ENCODE measurements around the gene SLC12A8. TPM values are rescaled to one million over a fixed set of nuclear protein-coding genes. Genes with fewer than 3 reads are reported as not detected.

SLC12A8 gene
- total RNA-seq, 4 donors from 2014 or later: 1.0 TPM; not detected in 3

DNA sequence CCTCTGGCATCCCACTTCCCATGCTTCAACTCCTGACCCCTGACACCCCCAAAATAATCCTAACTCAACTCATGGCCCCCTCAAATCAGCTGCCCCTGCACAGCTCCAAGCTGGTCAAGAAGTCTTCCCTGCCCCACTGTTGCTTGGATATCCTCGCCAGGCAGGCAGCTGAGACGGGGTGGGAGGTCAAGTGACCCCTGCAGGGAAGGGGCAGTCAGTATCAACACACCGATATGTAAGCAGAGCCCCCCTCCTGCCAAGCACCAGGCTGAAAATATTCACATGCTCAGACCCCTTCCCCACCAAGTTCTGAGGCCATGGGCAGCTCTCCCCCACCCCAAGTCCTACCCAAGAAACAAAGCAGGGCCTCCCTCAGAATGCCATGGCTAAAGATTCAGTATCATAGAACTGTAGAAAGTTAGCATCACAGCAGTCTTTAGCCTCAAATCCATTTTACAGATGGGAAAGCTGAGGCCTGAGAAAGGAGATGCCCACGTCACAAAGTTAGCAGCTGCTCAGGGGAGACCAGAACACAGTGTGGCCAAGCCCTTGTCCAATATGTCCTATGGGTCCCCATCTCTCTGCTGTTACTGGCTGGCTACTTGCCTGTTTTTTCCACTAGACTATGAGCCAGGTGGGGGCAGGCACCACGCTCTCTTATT lies 67.8 kb downstream of the SLC12A8 start:
- Histone ChIP-seq H3K4me3 (no peak overlapping the region), H3K36me3 (no peaks in the 10 kb centered on the region), H3K27ac (no peak overlapping the region), H3K4me1 (peaks cover 14 to 43% of the 10 kb centered on the region in 2 donors), H3K27me3 (no peaks in the 10 kb centered on the region), H3K9me3 (no peaks in the 10 kb centered on the region)
- intact Hi-C loops (cut with DNase I; ENCODE audit: low total_unique reads) (loop anchor here (5.0 kb wide), 1 partner anchor 147 kb away; no protein-coding TSS in a partner anchor), in situ Hi-C loops (cut with MboI; ENCODE audit: low sequenced_read_pairs in 4 of 4) (no loop called here)
- TF ChIP-seq CTCF (IDR thresholded peaks at IDR 0.05 in 4 of 5, conservative IDR thresholded peaks at IDR 0.05 in 1 of 5) (no peak), POLR2A (IDR thresholded peaks at IDR 0.05) (no peak)
- DNase-seq (no peak), ATAC-seq (no peak)

DNA sequence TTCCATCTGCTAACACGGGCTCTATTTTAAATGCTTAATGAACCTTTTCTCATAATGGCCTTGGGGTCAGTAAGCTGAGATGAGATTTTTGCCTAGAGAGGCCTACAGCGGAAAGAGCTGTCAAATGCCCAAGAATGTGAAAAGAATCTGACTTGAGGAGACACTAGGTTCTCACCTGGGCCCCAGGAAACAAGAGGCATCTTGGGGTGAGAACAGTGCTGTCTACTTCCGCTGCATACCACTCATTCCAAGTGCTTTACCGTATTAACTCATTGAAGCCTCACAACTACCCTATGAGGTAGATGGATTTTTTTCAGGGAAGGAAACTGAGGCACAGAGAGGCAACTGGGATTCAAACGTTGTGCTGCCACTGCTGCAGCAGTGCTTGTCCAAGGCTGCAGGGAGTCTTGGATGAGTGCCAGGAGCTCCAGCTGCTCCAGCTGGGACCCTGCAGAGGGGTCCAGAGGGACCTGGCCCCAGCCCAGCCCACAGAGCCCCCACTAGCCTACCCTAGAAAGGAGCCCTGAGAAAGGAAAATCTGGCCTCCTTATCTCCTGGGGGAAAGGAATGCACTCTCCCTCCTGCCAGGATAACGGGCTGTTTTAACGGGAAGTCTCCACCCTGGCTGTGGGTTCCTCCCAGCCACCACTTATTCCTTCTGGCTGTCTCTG lies 68.4 kb downstream of the SLC12A8 start:
- DNase-seq: no peak
- in situ Hi-C loops (cut with MboI; ENCODE audit: low sequenced_read_pairs in 4 of 4) (no loop called here), intact Hi-C loops (cut with DNase I; ENCODE audit: low total_unique reads) (loop anchor here (5.0 kb wide), 1 partner anchor 147 kb away; no protein-coding TSS in a partner anchor)
- Histone ChIP-seq H3K9me3 (no peaks in the 10 kb centered on the region), H3K36me3 (no peaks in the 10 kb centered on the region), H3K27me3 (no peaks in the 10 kb centered on the region), H3K4me3 (no peak overlapping the region), H3K27ac (no peak overlapping the region), H3K4me1 (peaks cover 14 to 44% of the 10 kb centered on the region in 2 donors)
- no peak for ATAC-seq
- TF ChIP-seq CTCF (IDR thresholded peaks at IDR 0.05 in 4 of 5, conservative IDR thresholded peaks at IDR 0.05 in 1 of 5) (no peak), POLR2A (IDR thresholded peaks at IDR 0.05) (no peak)

GRCh38 chr3:125143538-125143937 lies 69.0 kb downstream of the SLC12A8 start:
- no peak overlapping the region for H3K4me3 ChIP-seq
- ATAC-seq (no peak), DNase-seq (no peak)
- no peaks in the 10 kb centered on the region for H3K9me3 ChIP-seq
- H3K4me1 ChIP-seq: peaks cover 12 to 44% of the 10 kb centered on the region in 2 donors
- no peaks in the 10 kb centered on the region for H3K27me3 ChIP-seq
- TF ChIP-seq POLR2A (IDR thresholded peaks at IDR 0.05) (no peak), CTCF (IDR thresholded peaks at IDR 0.05 in 4 of 5, conservative IDR thresholded peaks at IDR 0.05 in 1 of 5) (no peak)
- in situ Hi-C loops (cut with MboI; ENCODE audit: low sequenced_read_pairs in 4 of 4): no loop called here
- no peak overlapping the region for H3K27ac ChIP-seq
- no peaks in the 10 kb centered on the region for H3K36me3 ChIP-seq
- intact Hi-C loops (cut with DNase I; ENCODE audit: low total_unique reads): loop anchor here (5.0 kb wide), 1 partner anchor 146 kb away; no protein-coding TSS in a partner anchor

GRCh38 chr3:125142940-125143339 lies 69.6 kb downstream of the SLC12A8 start:
- in situ Hi-C loops (cut with MboI; ENCODE audit: low sequenced_read_pairs in 4 of 4): no loop called here

More at GRCh38 chr3:125142940-125143339, 69.6 kb downstream of the SLC12A8 start:
- no peaks in the 10 kb centered on the region for H3K9me3 ChIP-seq
- TF ChIP-seq POLR2A (IDR thresholded peaks at IDR 0.05) (no peak), CTCF (IDR thresholded peaks at IDR 0.05 in 4 of 5, conservative IDR thresholded peaks at IDR 0.05 in 1 of 5) (no peak)
- intact Hi-C loops (cut with DNase I; ENCODE audit: low total_unique reads): loop anchor here (5.0 kb wide), 1 partner anchor 146 kb away; no protein-coding TSS in a partner anchor
- no peaks in the 10 kb centered on the region for H3K27me3 ChIP-seq
- no peak overlapping the region for H3K27ac ChIP-seq
- H3K4me3 ChIP-seq: no peak overlapping the region
- DNase-seq: no peak
- peaks cover 9 to 41% of the 10 kb centered on the region in 2 donors for H3K4me1 ChIP-seq
- no peaks in the 10 kb centered on the region for H3K36me3 ChIP-seq
- ATAC-seq: no peak
